Measurements from ENCODE around the gene TTC22.

DNA sequence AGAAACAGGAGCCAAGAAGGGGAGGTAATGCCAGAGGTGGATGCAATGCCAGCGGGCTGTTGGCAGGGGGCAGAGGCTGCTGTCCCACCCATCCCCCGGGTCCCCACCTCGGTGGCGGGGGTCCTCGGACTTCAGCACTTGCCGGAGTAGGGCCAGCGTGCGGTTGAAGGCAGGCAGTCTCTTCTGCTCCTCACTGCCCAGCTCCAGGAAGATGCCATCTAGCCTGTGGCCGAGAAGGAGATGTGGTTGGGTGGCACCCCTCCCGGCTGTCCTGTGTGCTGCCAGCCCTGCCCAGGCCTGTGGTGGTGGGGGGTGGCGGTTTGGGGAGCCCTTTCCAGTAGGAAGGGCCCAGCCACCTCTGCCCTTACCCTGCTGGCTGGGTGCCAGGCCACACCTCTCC, 13.5 kb downstream of the TTC22 start:
- TF ChIP-seq CTCF (conservative IDR thresholded peaks at IDR 0.05 in 1 of 2, IDR thresholded peaks at IDR 0.05 in 1 of 2; ENCODE audit: extremely low read depth in 1 of 2, insufficient read depth in 1 of 2, low read depth in 1 of 2, low read length in 2 of 2) (no peak), EZH2 (IDR thresholded peaks at IDR 0.05; ENCODE audit: borderline replicate concordance, low read length) (no peak)

Measured in mammary epithelial cell (primary cell).